Effector memory CD4-positive, alpha-beta T cell (primary cell): ENCODE measurements around the gene KRCC1.

Experiments used
- DNase-seq, 3 donors: peaks; one replicate each; pipeline ENCODE4 v3.0.0-alpha.2; 2020
- H3K27ac ChIP-seq: 2 replicates; pipeline ENCODE4 v1.7.0; 2013; ENCODE audit warnings: mild to moderate bottlenecking, low read length, moderate library complexity; ENCODE audit not compliant: insufficient read depth, poor library complexity, severe bottlenecking
- H3K27me3 ChIP-seq: replicated peaks from 2 replicates; pipeline ENCODE4 v1.7.0; 2013; ENCODE audit warnings: mild to moderate bottlenecking, low read length; ENCODE audit not compliant: insufficient read depth, control insufficient read depth, poor library complexity, severe bottlenecking
- H3K36me3 ChIP-seq: 2 replicates; pipeline ENCODE4 v1.7.0; 2013; ENCODE audit warnings: mild to moderate bottlenecking, low read length, moderate library complexity; ENCODE audit not compliant: control insufficient read depth, insufficient read depth
- H3K4me1 ChIP-seq: 2 replicates; pipeline ENCODE4 v1.7.0; 2013; ENCODE audit warnings: low read length, mild to moderate bottlenecking; ENCODE audit not compliant: control insufficient read depth, insufficient read depth, poor library complexity, severe bottlenecking
- H3K4me3 ChIP-seq: 2 replicates; pipeline ENCODE4 v1.7.0; 2013; ENCODE audit warnings: low read length, low read depth, mild to moderate bottlenecking; ENCODE audit not compliant: insufficient read depth, poor library complexity, severe bottlenecking
- H3K9me3 ChIP-seq: 2 replicates; pipeline ENCODE4 v1.7.0; 2013; ENCODE audit warnings: mild to moderate bottlenecking, low read length, moderate library complexity; ENCODE audit not compliant: control insufficient read depth

The KRCC1 gene

DNA sequence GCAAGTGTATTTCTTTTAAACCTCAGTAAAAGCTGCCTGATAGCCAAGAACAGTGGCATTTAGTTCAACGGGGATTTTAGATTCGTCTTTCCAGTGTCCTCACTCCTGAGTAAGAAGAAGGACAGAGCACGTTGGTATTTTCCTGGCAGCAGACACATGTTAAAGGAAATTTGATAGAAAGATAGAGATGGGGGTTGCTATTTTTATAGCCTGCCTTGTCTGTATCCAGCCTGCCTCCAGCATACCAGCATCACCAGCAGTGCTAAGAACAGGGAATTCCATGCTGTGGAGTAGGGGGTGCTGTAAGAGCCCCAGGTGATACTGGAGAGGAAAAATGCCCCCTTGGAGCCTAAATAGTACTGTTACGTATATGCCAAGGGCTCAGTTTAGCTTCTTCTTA, 11.0 kb upstream of the KRCC1 start:
- H3K4me1 ChIP-seq = no peaks in the 10 kb centered on the region
- H3K4me3 ChIP-seq = no peak overlapping the region

DNA sequence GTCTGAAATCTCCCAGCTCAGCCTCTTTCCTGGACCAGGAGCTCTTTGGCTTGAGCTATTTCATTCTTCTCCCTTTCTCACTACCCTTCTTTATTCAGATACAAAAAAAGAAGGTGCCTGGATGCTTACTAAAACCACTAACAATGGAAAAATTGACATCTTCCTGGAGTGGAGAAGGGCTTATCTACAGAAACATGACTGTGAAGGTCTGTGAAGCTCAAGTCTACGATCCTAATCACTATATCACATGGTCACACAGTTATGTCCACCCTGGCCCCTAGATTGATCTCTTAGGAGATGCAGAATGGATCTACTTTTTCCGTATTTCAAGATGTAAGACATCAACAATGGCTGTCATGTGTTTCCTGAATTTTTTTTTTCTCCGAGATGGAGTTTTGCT, 5.7 kb upstream of the KRCC1 start:
- H3K4me1 ChIP-seq = no peaks in the 10 kb centered on the region
- H3K4me3 ChIP-seq = no peak overlapping the region
- no peaks in the 10 kb centered on the region for H3K36me3 ChIP-seq
- DNase-seq = no peak
- no peaks in the 10 kb centered on the region for H3K9me3 ChIP-seq
- no peak overlapping the region for H3K27ac ChIP-seq
- no peaks in the 10 kb centered on the region for H3K27me3 ChIP-seq

More for the DNA sequence above, 11.0 kb upstream of the KRCC1 start:
- Histone ChIP-seq H3K27me3 (no peaks in the 10 kb centered on the region), H3K9me3 (no peaks in the 10 kb centered on the region), H3K27ac (no peak overlapping the region), H3K36me3 (no peaks in the 10 kb centered on the region)
- DNase-seq = no peak

GRCh38 chr2:88060907-88061275, 5.3 kb upstream of the KRCC1 start:
- H3K9me3 ChIP-seq = no peaks in the 10 kb centered on the region
- H3K27ac ChIP-seq = no peak overlapping the region
- H3K4me3 ChIP-seq = no peak overlapping the region
- no peaks in the 10 kb centered on the region for H3K4me1 ChIP-seq
- no peak for DNase-seq
- H3K27me3 ChIP-seq = no peaks in the 10 kb centered on the region
- no peaks in the 10 kb centered on the region for H3K36me3 ChIP-seq

DNA sequence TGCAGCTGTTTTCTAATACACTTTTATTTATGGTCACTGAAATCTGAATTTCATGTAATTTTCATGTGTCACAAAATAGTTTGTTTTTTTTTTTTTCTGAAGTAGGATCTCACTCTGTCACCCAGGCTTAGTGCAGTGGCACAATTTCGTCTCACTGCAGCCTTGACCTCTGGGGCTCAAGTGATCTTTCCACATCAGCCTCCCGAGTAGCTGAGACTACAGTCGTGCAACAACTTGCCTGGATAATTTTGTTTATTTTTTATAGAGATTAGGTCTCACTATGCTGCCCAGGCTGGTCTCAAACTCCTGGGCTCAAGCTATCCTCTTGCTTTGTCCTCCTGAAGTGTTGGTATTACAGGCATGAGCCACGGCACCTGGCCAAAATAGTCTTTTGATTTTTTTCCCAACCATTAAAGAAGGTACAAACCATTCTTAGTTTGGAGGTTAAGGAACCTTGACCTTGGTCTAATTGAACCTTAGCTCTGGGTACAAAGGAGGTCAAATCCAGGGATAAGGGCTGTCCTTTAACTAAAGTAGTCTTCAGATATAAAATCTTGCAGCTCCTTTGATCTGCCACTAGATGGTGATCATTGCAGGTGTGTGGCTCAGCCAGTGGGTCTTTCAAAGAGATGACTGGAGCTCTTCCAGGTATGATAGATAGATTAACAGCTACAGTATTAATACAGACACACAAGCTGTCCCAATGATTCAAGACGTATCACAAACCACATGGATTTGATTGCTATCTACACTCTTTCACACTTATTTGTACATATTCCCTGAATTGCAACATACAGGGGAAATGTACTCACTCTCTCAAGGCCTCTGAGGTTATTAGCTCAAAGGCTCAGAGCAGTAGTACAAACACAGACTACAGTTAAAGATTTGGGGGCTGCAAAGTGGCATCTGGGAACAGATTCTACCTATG, 4.7 kb upstream of the KRCC1 start:
- no peaks in the 10 kb centered on the region for H3K9me3 ChIP-seq
- H3K27me3 ChIP-seq = no peaks in the 10 kb centered on the region
- H3K36me3 ChIP-seq = no peaks in the 10 kb centered on the region
- DNase-seq = no peak
- H3K27ac ChIP-seq = no peak overlapping the region
- no peaks in the 10 kb centered on the region for H3K4me1 ChIP-seq
- H3K4me3 ChIP-seq = no peak overlapping the region

DNA sequence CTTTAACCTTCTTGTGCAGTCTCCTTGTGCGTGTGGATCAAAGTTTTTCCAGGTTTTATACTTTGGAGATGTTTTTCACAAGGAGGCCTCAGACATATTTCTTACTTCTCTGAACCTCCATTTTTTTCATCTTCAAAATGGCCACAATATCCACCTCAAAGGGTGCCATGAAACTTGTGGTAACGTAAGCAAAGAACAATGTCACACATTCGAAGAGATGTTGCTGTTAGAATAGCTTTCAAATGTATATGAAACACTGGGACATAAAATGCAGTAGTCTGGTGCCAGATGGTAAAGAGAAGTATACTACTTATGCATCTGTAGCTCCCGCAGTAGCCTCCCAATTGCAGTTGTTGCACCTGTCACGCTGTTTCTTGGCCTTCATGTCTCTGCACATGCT, 2.6 kb upstream of the KRCC1 start:
- Histone ChIP-seq H3K9me3 (no peaks in the 10 kb centered on the region), H3K4me3 (no peak overlapping the region), H3K27ac (no peak overlapping the region), H3K4me1 (peaks cover 9% of the 10 kb centered on the region), H3K36me3 (no peaks in the 10 kb centered on the region), H3K27me3 (no peaks in the 10 kb centered on the region)
- no peak for DNase-seq

DNA sequence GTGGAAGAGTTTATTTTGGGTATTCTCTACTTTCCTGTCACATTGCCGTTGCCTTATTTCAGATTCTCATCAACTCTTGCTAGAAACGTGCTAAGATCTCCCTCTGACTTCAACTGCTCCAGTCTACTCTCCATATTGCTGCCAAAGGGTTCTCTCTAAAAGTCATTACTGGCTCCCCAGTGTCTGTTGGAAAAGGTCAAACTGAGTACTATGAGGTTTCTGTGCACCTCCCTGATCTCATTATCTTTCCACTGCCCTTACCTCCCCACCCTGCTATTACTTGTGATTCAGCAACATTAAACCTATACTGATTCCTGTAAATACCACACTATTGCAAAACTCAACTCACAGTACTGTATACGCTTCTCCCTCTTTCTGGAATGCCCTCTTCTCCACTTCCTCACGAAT, 1.9 kb upstream of the KRCC1 start:
- Histone ChIP-seq H3K4me1 (peaks cover 9% of the 10 kb centered on the region), H3K27me3 (no peaks in the 10 kb centered on the region), H3K27ac (no peak overlapping the region), H3K9me3 (no peaks in the 10 kb centered on the region), H3K4me3 (no peak overlapping the region), H3K36me3 (no peaks in the 10 kb centered on the region)
- DNase-seq = no peak

DNA sequence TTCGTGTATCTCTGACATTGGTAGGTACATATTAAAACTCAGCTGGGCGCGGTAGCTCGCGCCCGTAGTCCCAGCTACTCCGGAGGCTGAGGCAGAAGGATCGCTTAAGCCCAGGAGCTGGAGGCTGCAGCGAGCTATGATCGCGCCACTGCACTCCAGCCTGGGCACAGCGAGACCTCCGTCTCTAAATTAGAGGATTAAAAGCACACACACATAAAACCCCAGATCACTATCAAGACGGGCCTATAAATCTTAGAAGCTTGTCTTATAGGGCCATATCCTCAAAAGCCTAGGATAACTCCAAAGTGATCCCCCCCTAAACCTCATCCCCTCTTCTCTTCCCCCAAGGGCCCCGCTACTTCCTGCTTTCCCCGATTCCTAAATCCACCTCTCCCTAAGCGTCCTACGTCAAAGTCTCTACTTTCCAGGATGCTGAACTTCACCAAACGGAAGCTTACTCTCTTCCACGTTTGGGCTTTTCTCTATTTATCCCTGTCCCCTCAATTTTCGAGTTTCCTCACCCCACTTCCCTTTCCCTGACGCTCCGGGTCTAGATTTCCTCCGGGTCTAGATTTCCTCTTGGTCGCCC, 707 bp downstream of the KRCC1 start:
- peaks cover 9% of the 10 kb centered on the region for H3K4me1 ChIP-seq
- H3K27ac ChIP-seq = peak overlapping the region; percentile 92
- DNase-seq = no peak
- H3K9me3 ChIP-seq = no peaks in the 10 kb centered on the region
- H3K36me3 ChIP-seq = no peaks in the 10 kb centered on the region
- H3K4me3 ChIP-seq = peak overlapping the region; percentile 84
- H3K27me3 ChIP-seq = no peaks in the 10 kb centered on the region

DNA sequence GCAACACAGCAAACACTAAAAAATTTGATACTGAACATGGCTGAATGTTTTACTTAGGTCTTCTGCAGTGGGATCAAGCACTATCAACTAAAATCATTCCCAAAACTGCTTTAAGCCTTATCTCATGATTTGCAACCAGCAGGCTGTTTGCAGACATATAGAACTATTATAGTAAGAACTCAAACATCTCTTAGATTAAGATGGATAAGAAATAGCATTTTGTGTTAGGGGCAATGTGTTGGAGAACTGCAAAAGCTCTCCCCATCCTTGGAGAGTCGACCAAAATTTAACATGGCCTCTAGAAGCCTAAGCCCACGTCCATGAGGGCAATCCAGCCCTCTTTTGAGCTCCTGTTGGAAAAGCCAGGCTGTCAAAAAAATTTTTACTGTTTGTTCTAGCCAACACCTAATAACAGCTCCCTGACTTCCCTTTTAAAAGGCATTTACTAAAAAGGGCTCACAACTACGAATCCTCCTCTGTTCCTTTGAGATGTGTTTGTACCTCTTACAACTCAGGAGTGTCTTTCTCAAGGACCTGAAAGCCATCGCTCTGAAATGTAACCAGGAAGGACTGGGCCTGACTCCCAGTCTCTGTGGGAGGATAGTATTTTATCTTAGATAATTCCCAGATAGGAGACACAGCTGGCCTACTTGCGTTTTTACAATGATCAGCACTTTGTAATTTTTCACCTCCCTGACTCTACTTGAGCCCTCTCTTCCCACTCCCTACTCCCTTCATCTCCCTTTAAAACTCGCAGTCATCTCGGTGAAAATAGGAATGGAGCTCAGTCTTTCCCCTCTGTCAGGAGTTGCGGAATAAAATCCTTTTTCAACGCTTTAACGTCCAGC, 1.4 kb downstream of the KRCC1 start:
- peaks cover 9% of the 10 kb centered on the region for H3K4me1 ChIP-seq
- DNase-seq = no peak
- H3K4me3 ChIP-seq = peak overlapping the region; percentile 84
- H3K27me3 ChIP-seq = no peaks in the 10 kb centered on the region
- no peaks in the 10 kb centered on the region for H3K36me3 ChIP-seq
- H3K27ac ChIP-seq = peak overlapping the region; percentile 92
- H3K9me3 ChIP-seq = no peaks in the 10 kb centered on the region

DNA sequence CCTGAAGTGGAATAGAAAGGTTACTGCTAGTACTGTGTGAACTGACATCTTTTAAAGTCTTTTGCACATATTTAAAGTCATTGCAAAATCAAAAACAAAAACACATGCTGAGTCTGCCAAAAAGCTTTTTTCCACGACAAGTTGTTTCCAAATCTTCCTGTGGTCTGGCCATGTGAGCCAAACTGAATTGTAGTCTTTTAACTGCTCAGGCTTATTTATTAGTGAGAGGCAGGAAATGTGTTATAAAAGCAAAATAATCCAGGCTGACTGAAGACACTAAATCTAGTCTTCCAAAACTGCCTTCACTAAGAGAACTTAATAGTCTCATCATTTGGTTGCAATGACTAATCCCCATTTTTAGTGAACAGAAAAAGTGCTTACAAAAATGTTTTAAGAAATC, 2.3 kb downstream of the KRCC1 start:
- no peaks in the 10 kb centered on the region for H3K27me3 ChIP-seq
- no peak overlapping the region for H3K27ac ChIP-seq
- DNase-seq = no peak
- no peaks in the 10 kb centered on the region for H3K9me3 ChIP-seq
- H3K4me3 ChIP-seq = no peak overlapping the region
- H3K4me1 ChIP-seq = peaks cover 9% of the 10 kb centered on the region
- H3K36me3 ChIP-seq = no peaks in the 10 kb centered on the region

DNA sequence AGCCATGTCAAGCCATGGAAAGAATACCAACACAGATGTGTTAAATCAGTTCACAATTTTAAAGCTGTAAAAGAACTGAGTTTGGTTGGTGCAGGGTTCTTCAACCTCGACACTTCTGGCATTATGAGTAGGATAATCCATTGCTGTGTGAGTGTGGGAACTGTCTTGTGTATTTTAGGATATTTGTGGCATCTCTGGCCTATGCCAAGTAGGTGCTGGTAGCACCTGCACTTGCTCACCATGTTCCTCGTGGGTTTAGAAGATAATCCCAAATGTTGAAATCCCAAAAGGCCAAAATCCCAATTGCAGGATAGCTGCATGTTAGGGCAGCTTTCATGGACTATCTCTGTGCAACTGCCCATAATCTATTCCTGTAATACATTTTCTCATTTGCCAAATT, 3.8 kb downstream of the KRCC1 start:
- Histone ChIP-seq H3K27ac (no peak overlapping the region), H3K4me3 (no peak overlapping the region), H3K4me1 (peaks cover 9% of the 10 kb centered on the region), H3K27me3 (no peaks in the 10 kb centered on the region), H3K9me3 (no peaks in the 10 kb centered on the region), H3K36me3 (no peaks in the 10 kb centered on the region)
- no peak for DNase-seq
